Mesenteric fat pad (tissue), 1 donor: ENCODE data around the gene AQP9. TPM values are rescaled to one million over a fixed set of nuclear protein-coding genes. Genes with fewer than 3 reads are reported as not detected.

ENCODE experiments used
- DNase-seq: peaks from one replicate; pipeline ENCODE4 v3.0.0-alpha.2; 2020; ENCODE audit warnings: low spot score
- total RNA-seq: library from RNA; stranded (reverse); fragmentation: NEBNext Ultra II Directional; extraction: Animal tissue kit (Norgen Biotek cat#: 25700); gene quantifications from one replicate; pipeline ENCODE4 v1.2.1, GENCODE V29; 2021
- donor health status: DM: yes; HTN: yes; CAD: no.

The AQP9 gene
- total RNA-seq, 1 donor from 2014 or later: 21.1 TPM

DNA sequence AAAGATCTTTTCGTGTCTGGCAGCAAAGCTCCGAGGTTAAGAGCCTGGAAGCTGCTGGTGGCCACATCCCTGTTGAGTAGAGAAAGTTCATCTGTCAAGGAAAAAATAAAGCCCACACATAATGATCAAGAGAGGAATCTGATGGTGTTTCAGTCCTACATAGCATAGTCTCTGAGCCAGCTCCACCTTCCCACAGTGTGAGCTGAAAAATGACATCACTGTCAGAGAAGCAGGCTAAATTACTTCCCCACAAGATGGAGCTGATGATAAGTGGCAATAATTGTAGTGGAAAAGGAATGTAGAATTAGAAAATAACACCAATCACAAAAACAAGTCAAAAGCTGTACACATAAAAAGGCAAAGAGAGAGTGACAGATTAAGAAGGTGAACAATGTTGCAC, 84.5 kb downstream of the AQP9 start:
- no peak for DNase-seq

DNA sequence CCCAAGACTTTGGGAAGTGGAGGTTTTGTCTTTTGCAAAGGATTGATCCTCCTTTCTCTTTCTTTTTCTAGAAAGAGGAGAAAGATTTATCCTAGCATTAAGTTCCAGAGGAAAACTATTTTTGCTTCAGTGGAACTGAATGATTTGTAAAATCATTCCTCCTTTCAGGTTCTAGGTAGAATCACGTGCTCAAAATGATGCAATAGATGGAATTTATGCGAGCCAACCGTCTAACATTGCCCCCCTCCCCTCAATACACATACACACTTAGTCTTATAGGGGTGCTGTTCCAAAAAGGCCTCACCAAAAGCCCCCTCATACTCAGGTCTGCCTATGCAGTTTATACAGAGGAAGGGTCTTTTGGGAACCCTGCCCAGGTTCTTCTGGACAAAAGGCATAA, 85.3 kb downstream of the AQP9 start:
- DNase-seq: no peak

DNA sequence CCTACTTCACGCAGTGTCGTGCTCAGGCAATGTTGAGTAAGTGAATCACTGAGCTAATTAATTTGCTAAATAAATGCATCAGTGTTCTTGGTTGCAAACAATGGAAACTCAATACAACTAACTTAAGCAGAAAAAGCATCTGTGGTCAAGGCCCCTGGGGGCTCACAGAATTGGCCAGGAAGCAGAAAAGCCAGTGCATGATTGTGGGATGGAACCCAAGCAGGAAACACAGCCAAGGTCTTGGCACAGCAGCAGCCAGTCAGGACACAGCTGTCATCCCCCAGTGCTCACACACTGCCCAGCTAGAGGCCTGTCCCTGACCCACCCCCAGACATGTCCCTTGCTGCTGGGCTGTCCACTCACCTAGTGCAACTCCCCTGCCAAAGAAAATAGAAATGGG, 85.9 kb downstream of the AQP9 start:
- DNase-seq: no peak

DNA sequence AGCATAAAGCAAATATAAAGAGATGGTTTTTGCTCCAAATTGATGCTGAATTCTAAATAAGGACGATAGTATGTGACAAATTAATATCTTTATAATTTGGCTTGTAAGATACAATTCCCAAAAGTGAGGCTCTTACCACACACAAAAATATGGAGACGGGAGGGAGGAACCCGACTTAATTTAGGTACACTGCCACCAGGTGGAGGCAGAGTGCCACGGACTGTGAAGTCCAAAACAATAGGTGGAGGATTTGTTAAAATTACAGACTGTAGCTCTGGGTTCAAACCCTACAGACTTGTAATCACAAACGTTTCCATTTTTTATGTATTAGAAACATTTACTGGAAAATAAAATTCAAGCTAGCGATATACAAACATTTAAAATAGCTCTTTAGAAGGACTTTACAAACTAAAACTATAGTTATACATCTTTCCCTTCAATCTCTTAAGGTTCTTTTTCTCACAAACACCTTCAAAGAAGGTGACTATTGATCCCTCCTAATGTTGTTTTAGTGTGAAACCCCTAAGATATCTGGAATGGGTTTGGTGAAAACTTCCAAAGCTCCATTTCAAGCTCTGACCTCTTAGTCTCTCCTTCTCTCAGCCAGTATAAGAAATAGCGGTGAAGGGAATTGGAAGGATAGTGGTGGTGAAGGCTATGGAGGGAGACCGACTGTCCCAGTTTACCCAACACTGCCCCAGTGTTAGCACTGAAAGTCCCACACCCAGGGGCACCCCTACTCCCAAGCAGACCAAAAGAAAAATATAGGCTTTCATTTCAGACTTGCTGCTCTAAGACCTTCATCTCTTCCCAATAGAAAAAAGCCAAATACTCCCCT, 89.7 kb downstream of the AQP9 start:
- DNase-seq: no peak

DNA sequence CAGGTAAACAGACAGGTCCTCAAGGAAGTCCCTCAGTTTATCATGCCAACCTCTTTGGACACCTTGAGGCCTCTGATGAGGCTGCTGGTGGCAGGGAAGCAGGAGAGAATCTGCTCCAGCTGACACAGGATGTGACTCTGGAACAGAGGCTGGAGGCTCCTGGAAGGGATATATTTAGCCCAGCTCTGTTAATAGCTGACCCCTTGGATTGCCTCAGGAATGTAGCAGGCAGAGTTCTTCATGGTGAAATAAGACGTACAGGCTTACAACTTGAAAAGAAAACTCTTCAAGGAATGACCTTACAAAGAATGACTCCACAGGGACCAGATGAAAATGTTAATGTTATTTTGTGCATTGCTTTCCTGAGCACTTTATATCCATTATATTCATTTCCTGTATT, 90.5 kb downstream of the AQP9 start:
- no peak for DNase-seq

DNA sequence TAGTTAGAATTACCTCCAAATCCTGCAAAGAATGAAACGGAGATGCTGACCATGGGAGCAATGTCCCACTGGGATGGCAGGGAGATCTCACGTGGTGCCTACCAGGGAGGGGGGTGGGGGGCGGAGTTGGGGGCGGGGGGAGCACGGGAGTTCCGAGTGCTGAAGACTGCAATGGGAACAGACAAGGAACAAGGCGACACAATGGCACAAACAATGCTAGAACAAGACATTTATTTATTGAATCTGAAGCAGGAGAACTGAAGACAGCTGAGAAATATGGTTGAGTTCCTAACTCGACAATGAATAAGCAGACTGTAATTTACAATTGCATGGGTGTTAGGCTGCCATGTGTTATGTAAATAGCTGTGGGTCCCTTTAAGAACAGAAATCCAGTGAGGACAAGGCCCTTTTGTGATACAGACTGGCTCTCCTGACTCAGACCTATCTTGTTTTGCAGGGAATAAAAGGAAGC, 91.2 kb downstream of the AQP9 start:
- no peak for DNase-seq

DNA sequence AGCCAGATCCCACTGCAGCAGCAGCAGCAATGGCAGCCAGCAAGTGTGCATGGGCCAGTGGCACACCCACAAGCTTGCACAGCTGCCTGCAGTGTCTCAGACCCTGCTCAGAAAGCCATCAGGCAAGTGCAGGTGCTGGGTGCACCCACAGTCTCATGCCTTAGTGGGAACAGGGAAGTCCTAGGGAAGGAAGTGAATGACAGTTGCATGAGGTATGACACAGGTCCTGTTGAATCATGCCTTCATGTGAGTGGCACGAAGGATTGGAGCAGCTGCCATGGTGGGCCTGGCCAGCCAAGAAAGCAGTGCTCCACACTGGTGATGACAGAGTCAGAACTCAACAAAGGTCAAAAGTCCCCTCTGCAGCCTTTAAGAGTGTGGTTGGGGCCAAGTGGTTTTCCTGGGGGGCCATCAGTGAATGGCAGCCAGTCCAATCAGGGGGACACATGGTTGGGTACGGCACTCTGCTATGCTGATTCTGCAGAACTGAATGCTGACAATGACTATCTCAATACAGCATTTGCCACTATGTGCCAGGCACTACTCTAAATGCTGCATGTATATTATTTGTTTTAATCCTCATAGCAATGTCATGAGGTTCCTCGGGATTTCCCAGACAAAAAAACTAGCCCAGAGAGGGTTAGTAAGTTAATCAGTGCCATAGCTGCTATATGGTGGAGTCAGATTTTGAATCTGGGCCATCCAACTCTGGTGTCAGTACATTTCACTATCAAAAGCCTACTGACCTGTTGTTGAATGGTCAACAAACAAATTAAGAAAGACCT, 94.3 kb downstream of the AQP9 start:
- no peak for DNase-seq

DNA sequence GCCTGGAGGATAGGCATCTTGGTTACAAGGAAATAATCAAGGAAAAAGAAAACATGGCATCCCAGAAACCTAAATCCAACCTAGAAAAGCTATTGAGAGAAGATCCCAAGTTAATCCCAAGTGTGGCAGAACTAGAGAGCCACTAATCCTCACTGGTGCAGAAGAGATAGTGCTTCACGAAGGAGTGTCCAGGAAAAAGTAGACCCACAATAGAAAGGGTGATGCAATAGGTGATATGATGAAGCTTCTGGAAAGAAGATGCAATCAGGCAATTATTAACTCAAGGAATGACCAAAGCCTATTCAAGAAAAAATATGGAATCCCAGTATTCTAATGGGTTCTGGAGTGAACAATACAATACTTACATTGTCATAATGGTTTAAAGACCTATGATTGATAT, 95.2 kb downstream of the AQP9 start:
- no peak for DNase-seq

Other genes with a start within 250 kb of the AQP9 start
- 7.5 TPM for gene ALDH1A2, start 72.7 kb upstream of the AQP9 start, total RNA-seq